Activated naive CD4-positive, alpha-beta T cell treated with anti-CD3 and anti-CD28 coated beads, Interleukin-2, amount 50 U/mL, for 24 hours (primary cell): ENCODE measurements around the gene ESPN.

Experiments used
- H3K27ac Mint-ChIP-seq: one replicate; pipeline ENCODE4 v1.8.0; 2021; ENCODE audit warnings: mild to moderate bottlenecking, mixed read lengths
- H3K27me3 Mint-ChIP-seq: one replicate; pipeline ENCODE4 v1.8.0; 2021; ENCODE audit warnings: mixed read lengths
- H3K36me3 Mint-ChIP-seq: one replicate; pipeline ENCODE4 v1.8.0; 2021; ENCODE audit warnings: mixed read lengths
- H3K4me1 Mint-ChIP-seq: one replicate; pipeline ENCODE4 v1.8.0; 2021; ENCODE audit warnings: mixed read lengths
- H3K4me3 Mint-ChIP-seq: one replicate; pipeline ENCODE4 v1.8.0; 2021; ENCODE audit warnings: mild to moderate bottlenecking, mixed read lengths
- H3K9me3 Mint-ChIP-seq: one replicate; pipeline ENCODE4 v1.8.0; 2021; ENCODE audit warnings: mixed read lengths

Gene ESPN

GRCh38 chr1:6471086-6471969 lies 46.8 kb downstream of the ESPN start:
- peaks cover 12% of the 10 kb centered on the region for H3K4me1 Mint-ChIP-seq

GRCh38 chr1:6471970-6472368 lies 47.4 kb downstream of the ESPN start:
- H3K27ac Mint-ChIP-seq = no peak overlapping the region
- no peaks in the 10 kb centered on the region for H3K36me3 Mint-ChIP-seq
- H3K4me1 Mint-ChIP-seq = peaks cover 9% of the 10 kb centered on the region
- H3K9me3 Mint-ChIP-seq = no peaks in the 10 kb centered on the region
- H3K27me3 Mint-ChIP-seq = no peaks in the 10 kb centered on the region
- no peak overlapping the region for H3K4me3 Mint-ChIP-seq

More at GRCh38 chr1:6471086-6471969, 46.8 kb downstream of the ESPN start:
- Mint-ChIP-seq H3K4me3 (no peak overlapping the region), H3K27ac (no peak overlapping the region), H3K27me3 (no peaks in the 10 kb centered on the region), H3K36me3 (no peaks in the 10 kb centered on the region), H3K9me3 (no peaks in the 10 kb centered on the region)

- no peaks in the 10 kb centered on the region for H3K27me3 Mint-ChIP-seq
- no peaks in the 10 kb centered on the region for H3K9me3 Mint-ChIP-seq
- no peak overlapping the region for H3K4me3 Mint-ChIP-seq
- no peak overlapping the region for H3K27ac Mint-ChIP-seq
- peaks cover 7% of the 10 kb centered on the region for H3K4me1 Mint-ChIP-seq
- H3K36me3 Mint-ChIP-seq = no peaks in the 10 kb centered on the region
Measured at GRCh38 chr1:6472391-6472790, 47.8 kb downstream of the ESPN start.

GRCh38 chr1:6473156-6473555 lies 48.6 kb downstream of the ESPN start:
- no peaks in the 10 kb centered on the region for H3K9me3 Mint-ChIP-seq
- H3K4me1 Mint-ChIP-seq = peaks cover 7% of the 10 kb centered on the region
- H3K27ac Mint-ChIP-seq = peak overlapping the region; percentile 51
- H3K4me3 Mint-ChIP-seq = no peak overlapping the region
- H3K27me3 Mint-ChIP-seq = no peaks in the 10 kb centered on the region
- H3K36me3 Mint-ChIP-seq = no peaks in the 10 kb centered on the region

- H3K9me3 Mint-ChIP-seq = no peaks in the 10 kb centered on the region
- no peak overlapping the region for H3K4me3 Mint-ChIP-seq
- peaks cover 7% of the 10 kb centered on the region for H3K4me1 Mint-ChIP-seq
- no peaks in the 10 kb centered on the region for H3K36me3 Mint-ChIP-seq
- H3K27ac Mint-ChIP-seq = no peak overlapping the region
- H3K27me3 Mint-ChIP-seq = no peaks in the 10 kb centered on the region
Measured at GRCh38 chr1:6473974-6474814, 49.6 kb downstream of the ESPN start.

GRCh38 chr1:6474815-6475282 lies 50.3 kb downstream of the ESPN start:
- H3K27ac Mint-ChIP-seq = no peak overlapping the region
- H3K4me1 Mint-ChIP-seq = peaks cover 7% of the 10 kb centered on the region
- no peaks in the 10 kb centered on the region for H3K9me3 Mint-ChIP-seq
- no peaks in the 10 kb centered on the region for H3K36me3 Mint-ChIP-seq
- no peaks in the 10 kb centered on the region for H3K27me3 Mint-ChIP-seq
- no peak overlapping the region for H3K4me3 Mint-ChIP-seq

GRCh38 chr1:6475381-6476133 lies 51.0 kb downstream of the ESPN start:
- H3K27me3 Mint-ChIP-seq = no peaks in the 10 kb centered on the region
- no peaks in the 10 kb centered on the region for H3K9me3 Mint-ChIP-seq
- H3K27ac Mint-ChIP-seq = no peak overlapping the region
- no peaks in the 10 kb centered on the region for H3K36me3 Mint-ChIP-seq
- H3K4me3 Mint-ChIP-seq = no peak overlapping the region
- peaks cover 7% of the 10 kb centered on the region for H3K4me1 Mint-ChIP-seq

GRCh38 chr1:6476483-6476882 lies 51.9 kb downstream of the ESPN start:
- H3K4me1 Mint-ChIP-seq = peaks cover 7% of the 10 kb centered on the region
- no peaks in the 10 kb centered on the region for H3K9me3 Mint-ChIP-seq
- no peaks in the 10 kb centered on the region for H3K36me3 Mint-ChIP-seq
- H3K27me3 Mint-ChIP-seq = no peaks in the 10 kb centered on the region
- H3K4me3 Mint-ChIP-seq = no peak overlapping the region
- H3K27ac Mint-ChIP-seq = no peak overlapping the region

GRCh38 chr1:6477039-6477820 lies 52.7 kb downstream of the ESPN start:
- Mint-ChIP-seq H3K36me3 (no peaks in the 10 kb centered on the region), H3K27me3 (no peaks in the 10 kb centered on the region), H3K4me3 (no peak overlapping the region), H3K4me1 (peaks cover 7% of the 10 kb centered on the region), H3K9me3 (no peaks in the 10 kb centered on the region), H3K27ac (peak overlapping the region; percentile 35)

- H3K4me1 Mint-ChIP-seq = peaks cover 7% of the 10 kb centered on the region
- H3K27me3 Mint-ChIP-seq = peaks cover 5% of the 10 kb centered on the region
- H3K36me3 Mint-ChIP-seq = no peaks in the 10 kb centered on the region
- no peak overlapping the region for H3K4me3 Mint-ChIP-seq
- H3K27ac Mint-ChIP-seq = no peak overlapping the region
- no peaks in the 10 kb centered on the region for H3K9me3 Mint-ChIP-seq
Measured at GRCh38 chr1:6481820-6482219, 57.2 kb downstream of the ESPN start.

- H3K4me3 Mint-ChIP-seq = no peak overlapping the region
- peaks cover 10% of the 10 kb centered on the region for H3K4me1 Mint-ChIP-seq
- H3K27ac Mint-ChIP-seq = no peak overlapping the region
- H3K27me3 Mint-ChIP-seq = peaks cover 5% of the 10 kb centered on the region
- H3K9me3 Mint-ChIP-seq = no peaks in the 10 kb centered on the region
- H3K36me3 Mint-ChIP-seq = no peaks in the 10 kb centered on the region
Measured at GRCh38 chr1:6483017-6483760, 58.6 kb downstream of the ESPN start.

GRCh38 chr1:6483761-6484117 lies 59.2 kb downstream of the ESPN start:
- H3K4me3 Mint-ChIP-seq = peak overlapping the region; percentile 15
- peaks cover 10% of the 10 kb centered on the region for H3K4me1 Mint-ChIP-seq
- H3K27me3 Mint-ChIP-seq = peaks cover 5% of the 10 kb centered on the region
- H3K27ac Mint-ChIP-seq = no peak overlapping the region
- H3K9me3 Mint-ChIP-seq = no peaks in the 10 kb centered on the region
- H3K36me3 Mint-ChIP-seq = no peaks in the 10 kb centered on the region

GRCh38 chr1:6484826-6485167 lies 60.2 kb downstream of the ESPN start:
- H3K27ac Mint-ChIP-seq = no peak overlapping the region
- H3K36me3 Mint-ChIP-seq = no peaks in the 10 kb centered on the region
- peaks cover 5% of the 10 kb centered on the region for H3K27me3 Mint-ChIP-seq
- peaks cover 10% of the 10 kb centered on the region for H3K4me1 Mint-ChIP-seq
- no peaks in the 10 kb centered on the region for H3K9me3 Mint-ChIP-seq
- H3K4me3 Mint-ChIP-seq = peak overlapping the region; percentile 11
